GM12801 (cell line): ENCODE measurements around the gene SLC39A13.

Experiments
- CTCF ChIP-seq: IDR thresholded peaks from one replicate; pipeline ENCODE4 v1.5.1; 2011; ENCODE audit warnings: control low read depth; ENCODE audit not compliant: insufficient read length; ENCODE audit errors: extremely low read depth

SLC39A13 gene

GRCh38 chr11:47406896-47407745, 1.3 kb upstream of the SLC39A13 start:
- TF ChIP-seq CTCF: no peak

GRCh38 chr11:47408598-47409439, 429 bp downstream of the SLC39A13 start:
- no peak for TF ChIP-seq CTCF

- no peak for TF ChIP-seq CTCF
Observed at GRCh38 chr11:47409440-47410369, 1.3 kb downstream of the SLC39A13 start.

- TF ChIP-seq CTCF: no peak
Observed at GRCh38 chr11:47410370-47411264, 2.2 kb downstream of the SLC39A13 start.

GRCh38 chr11:47411884-47412746, 3.7 kb downstream of the SLC39A13 start:
- no peak for TF ChIP-seq CTCF

- TF ChIP-seq CTCF: no peak
Observed at GRCh38 chr11:47413351-47413750, 5.0 kb downstream of the SLC39A13 start.
